Activated naive CD8-positive, alpha-beta T cell (primary cell): Measurements from ENCODE around the gene KIAA0753.
"Not testable (repeated sequence)": the region's sequence is repeated elsewhere in the genome, so short reads cannot be mapped to it uniquely, and the experiment has no call there.

ENCODE experiments used
- H3K27ac Mint-ChIP-seq: one replicate; pipeline ENCODE4 v1.8.0; 2021; ENCODE audit warnings: mixed read lengths
- H3K27me3 Mint-ChIP-seq: one replicate; pipeline ENCODE4 v1.8.0; 2021; ENCODE audit warnings: mixed read lengths
- H3K36me3 Mint-ChIP-seq: one replicate; pipeline ENCODE4 v1.8.0; 2021; ENCODE audit warnings: mixed read lengths
- H3K4me1 Mint-ChIP-seq: one replicate; pipeline ENCODE4 v1.8.0; 2021; ENCODE audit warnings: low read depth, mixed read lengths
- H3K4me3 Mint-ChIP-seq: one replicate; pipeline ENCODE4 v1.8.0; 2021; ENCODE audit warnings: mild to moderate bottlenecking, mixed read lengths
- H3K9me3 Mint-ChIP-seq: one replicate; pipeline ENCODE4 v1.8.0; 2021; ENCODE audit warnings: low read depth, mixed read lengths

Gene KIAA0753

GRCh38 chr17:6658411-6658810, 17.9 kb upstream of the KIAA0753 start:
- not testable (repeated sequence) for H3K27ac Mint-ChIP-seq, H3K9me3 Mint-ChIP-seq, H3K36me3 Mint-ChIP-seq, H3K27me3 Mint-ChIP-seq
- H3K4me3 Mint-ChIP-seq, result peak overlapping the region; percentile 47
- H3K4me1 Mint-ChIP-seq, result peaks cover 43% of the 10 kb centered on the region

GRCh38 chr17:6657633-6658287, 17.2 kb upstream of the KIAA0753 start:
- H3K9me3 Mint-ChIP-seq, result no peaks in the 10 kb centered on the region
- H3K27ac Mint-ChIP-seq, result peak overlapping the region; percentile 76
- peak overlapping the region; percentile 87 for H3K4me3 Mint-ChIP-seq
- H3K36me3 Mint-ChIP-seq, result peaks cover 3% of the 10 kb centered on the region
- peaks cover 49% of the 10 kb centered on the region for H3K4me1 Mint-ChIP-seq
- no peaks in the 10 kb centered on the region for H3K27me3 Mint-ChIP-seq

GRCh38 chr17:6656797-6657632, 16.5 kb upstream of the KIAA0753 start:
- not testable (repeated sequence) for H3K36me3 Mint-ChIP-seq, H3K9me3 Mint-ChIP-seq

GRCh38 chr17:6655732-6656361, 15.3 kb upstream of the KIAA0753 start:
- not testable (repeated sequence) for H3K9me3 Mint-ChIP-seq, H3K27me3 Mint-ChIP-seq, H3K36me3 Mint-ChIP-seq
- peak overlapping the region; percentile 22 for H3K27ac Mint-ChIP-seq
- H3K4me1 Mint-ChIP-seq, result peaks cover 50% of the 10 kb centered on the region
- peak overlapping the region; percentile 86 for H3K4me3 Mint-ChIP-seq

More at GRCh38 chr17:6656797-6657632, 16.5 kb upstream of the KIAA0753 start:
- Mint-ChIP-seq H3K4me3 (peak overlapping the region; percentile 87), H3K4me1 (peaks cover 55% of the 10 kb centered on the region)
- not testable (repeated sequence) for H3K27ac Mint-ChIP-seq, H3K27me3 Mint-ChIP-seq

GRCh38 chr17:6654841-6655731, 14.6 kb upstream of the KIAA0753 start:
- peak overlapping the region; percentile 74 for H3K4me3 Mint-ChIP-seq
- peaks cover 48% of the 10 kb centered on the region for H3K4me1 Mint-ChIP-seq
- peaks cover 3% of the 10 kb centered on the region for H3K36me3 Mint-ChIP-seq
- H3K27ac Mint-ChIP-seq, result peak overlapping the region; percentile 22
- no peaks in the 10 kb centered on the region for H3K27me3 Mint-ChIP-seq
- H3K9me3 Mint-ChIP-seq, result no peaks in the 10 kb centered on the region

- no peaks in the 10 kb centered on the region for H3K27me3 Mint-ChIP-seq
- H3K4me1 Mint-ChIP-seq, result peaks cover 60% of the 10 kb centered on the region
- no peak overlapping the region for H3K27ac Mint-ChIP-seq
These were observed 11.5 kb upstream of the KIAA0753 start for GRCh38 chr17:6651919-6652452.

GRCh38 chr17:6651354-6651918, 10.9 kb upstream of the KIAA0753 start, which contains the start of the genes C17orf100 and MED31:
C17orf100 (plus strand) TSS chr17:6651762; CDS start chr17:6651914, 152 bp downstream.
MED31 (minus strand) TSS chr17:6651605; CDS start chr17:6651528, 77 bp downstream.
- peaks cover 3% of the 10 kb centered on the region for H3K36me3 Mint-ChIP-seq
- peaks cover 63% of the 10 kb centered on the region for H3K4me1 Mint-ChIP-seq
- peak within 1 kb of the TSS; percentile 100 for H3K4me3 Mint-ChIP-seq
- no peaks in the 10 kb centered on the region for H3K9me3 Mint-ChIP-seq
- H3K27ac Mint-ChIP-seq, result peak within 1 kb of the TSS; percentile 98
- H3K27me3 Mint-ChIP-seq, result no peaks in the 10 kb centered on the region

More at GRCh38 chr17:6651919-6652452, 11.5 kb upstream of the KIAA0753 start:
- peak overlapping the region; percentile 72 for H3K4me3 Mint-ChIP-seq
- H3K9me3 Mint-ChIP-seq, result no peaks in the 10 kb centered on the region
- H3K36me3 Mint-ChIP-seq, result peaks cover 3% of the 10 kb centered on the region

GRCh38 chr17:6648181-6648580, 7.7 kb upstream of the KIAA0753 start:
- Mint-ChIP-seq H3K4me3 (peak overlapping the region; percentile 9), H3K36me3 (peaks cover 5% of the 10 kb centered on the region), H3K27ac (peak overlapping the region; percentile 54), H3K9me3 (no peaks in the 10 kb centered on the region), H3K4me1 (peaks cover 71% of the 10 kb centered on the region), H3K27me3 (no peaks in the 10 kb centered on the region)

- peak overlapping the region; percentile 20 for H3K4me3 Mint-ChIP-seq
- peak overlapping the region; percentile 75 for H3K27ac Mint-ChIP-seq
- peaks cover 67% of the 10 kb centered on the region for H3K4me1 Mint-ChIP-seq
These were observed 3.1 kb upstream of the KIAA0753 start for GRCh38 chr17:6643451-6644125.

GRCh38 chr17:6642592-6642991, 2.1 kb upstream of the KIAA0753 start:
- Mint-ChIP-seq H3K36me3 (peaks cover 8% of the 10 kb centered on the region), H3K9me3 (no peaks in the 10 kb centered on the region), H3K27ac (peak overlapping the region; percentile 75), H3K4me3 (peak overlapping the region; percentile 97), H3K4me1 (peaks cover 64% of the 10 kb centered on the region), H3K27me3 (no peaks in the 10 kb centered on the region)

More at GRCh38 chr17:6643451-6644125, 3.1 kb upstream of the KIAA0753 start:
- no peaks in the 10 kb centered on the region for H3K9me3 Mint-ChIP-seq
- H3K27me3 Mint-ChIP-seq, result no peaks in the 10 kb centered on the region
- peaks cover 8% of the 10 kb centered on the region for H3K36me3 Mint-ChIP-seq

GRCh38 chr17:6641247-6641863, 844 bp upstream of the KIAA0753 start:
- H3K4me1 Mint-ChIP-seq, result peaks cover 56% of the 10 kb centered on the region
- H3K27ac Mint-ChIP-seq, result peak overlapping the region; percentile 97
- peak overlapping the region; percentile 97 for H3K4me3 Mint-ChIP-seq
- H3K9me3 Mint-ChIP-seq, result no peaks in the 10 kb centered on the region
- no peaks in the 10 kb centered on the region for H3K27me3 Mint-ChIP-seq
- peaks cover 8% of the 10 kb centered on the region for H3K36me3 Mint-ChIP-seq

GRCh38 chr17:6639586-6640535, 650 bp downstream of the KIAA0753 start:
- Mint-ChIP-seq H3K4me1 (peaks cover 49% of the 10 kb centered on the region), H3K27ac (peak overlapping the region; percentile 97)

More at GRCh38 chr17:6639586-6640535, 650 bp downstream of the KIAA0753 start:
- peaks cover 10% of the 10 kb centered on the region for H3K36me3 Mint-ChIP-seq
- H3K9me3 Mint-ChIP-seq, result no peaks in the 10 kb centered on the region
- H3K27me3 Mint-ChIP-seq, result no peaks in the 10 kb centered on the region
- H3K4me3 Mint-ChIP-seq, result peak overlapping the region; percentile 97
